ENCODE results near the gene KIF21A. TPM values are rescaled to one million over a fixed set of nuclear protein-coding genes. Genes with fewer than 3 reads are reported as not detected.
A peak's percentile ranks its signal among the peaks of the same experiment; 100 is the strongest.

KIF21A gene
- total RNA-seq, 4 donors from 2014 or later = 26.4 to 55.0 (median 40.7) TPM

GRCh38 chr12:39442831-39443080 is 164 bp downstream of the KIF21A start:
- H3K9me3 ChIP-seq = no peaks in the 10 kb centered on the region
- peaks cover 18% of the 10 kb centered on the region for H3K4me1 ChIP-seq
- no peak for DNase-seq (ENCODE audit: low spot score in 2 of 2)
- no peaks in the 10 kb centered on the region for H3K36me3 ChIP-seq
- H3K27ac ChIP-seq = peak overlapping the region; percentile 84
- H3K4me3 ChIP-seq = peak overlapping the region; percentile 85
- 5% methylated on average over 4 of the region's 34 CpGs for WGBS
- H3K27me3 ChIP-seq = no peaks in the 10 kb centered on the region
- TF ChIP-seq CTCF (IDR thresholded peaks at IDR 0.05) (no peak), EP300 (IDR thresholded peaks at IDR 0.05) (no peak), POLR2AphosphoS5 (IDR thresholded peaks at IDR 0.05) (no peak), POLR2A (IDR thresholded peaks at IDR 0.05) (peak in 1 of 2 donors; percentile 67)

GRCh38 chr12:39441963-39442830 is 723 bp downstream of the KIF21A start:
- peak overlapping the region; percentile 84 for H3K27ac ChIP-seq
- H3K4me1 ChIP-seq = peaks cover 18% of the 10 kb centered on the region
- peak overlapping the region; percentile 85 for H3K4me3 ChIP-seq
- no peaks in the 10 kb centered on the region for H3K27me3 ChIP-seq
- peak; percentile 71 to 81 for DNase-seq (ENCODE audit: low spot score in 2 of 2)
- TF ChIP-seq POLR2AphosphoS5 (IDR thresholded peaks at IDR 0.05) = no peak
- TF ChIP-seq EP300 (IDR thresholded peaks at IDR 0.05) = no peak
- TF ChIP-seq POLR2A (IDR thresholded peaks at IDR 0.05) = no peak
- no peak for TF ChIP-seq CTCF (IDR thresholded peaks at IDR 0.05)
- H3K9me3 ChIP-seq = no peaks in the 10 kb centered on the region
- WGBS = 3% methylated on average over 49 of the region's 49 CpGs
- no peaks in the 10 kb centered on the region for H3K36me3 ChIP-seq

- Histone ChIP-seq H3K27ac (no peak overlapping the region), H3K4me3 (peak overlapping the region; percentile 85)
Observed at GRCh38 chr12:39441189-39441962, 1.5 kb downstream of the KIF21A start.

GRCh38 chr12:39440781-39441180 is 2.1 kb downstream of the KIF21A start:
- DNase-seq (ENCODE audit: low spot score in 2 of 2) = no peak
- no peaks in the 10 kb centered on the region for H3K36me3 ChIP-seq
- no peaks in the 10 kb centered on the region for H3K27me3 ChIP-seq
- no peak for TF ChIP-seq POLR2AphosphoS5 (IDR thresholded peaks at IDR 0.05)
- TF ChIP-seq CTCF (IDR thresholded peaks at IDR 0.05) = no peak
- no peak for TF ChIP-seq EP300 (IDR thresholded peaks at IDR 0.05)
- TF ChIP-seq POLR2A (IDR thresholded peaks at IDR 0.05) = no peak
- H3K4me1 ChIP-seq = peaks cover 18% of the 10 kb centered on the region
- 85% methylated on average over 2 of the region's 2 CpGs for WGBS
- H3K4me3 ChIP-seq = no peak overlapping the region
- H3K9me3 ChIP-seq = no peaks in the 10 kb centered on the region
- no peak overlapping the region for H3K27ac ChIP-seq

More at GRCh38 chr12:39441189-39441962, 1.5 kb downstream of the KIF21A start:
- no peak for DNase-seq (ENCODE audit: low spot score in 2 of 2)
- Histone ChIP-seq H3K9me3 (no peaks in the 10 kb centered on the region), H3K27me3 (no peaks in the 10 kb centered on the region), H3K36me3 (no peaks in the 10 kb centered on the region), H3K4me1 (peaks cover 18% of the 10 kb centered on the region)
- WGBS = 66% methylated on average over 5 of the region's 5 CpGs
- TF ChIP-seq CTCF (IDR thresholded peaks at IDR 0.05) = no peak

- 95% methylated on average over 1 of the region's 1 CpG for WGBS
- no peak for DNase-seq (ENCODE audit: low spot score in 2 of 2)
- TF ChIP-seq CTCF (IDR thresholded peaks at IDR 0.05) (no peak), POLR2A (IDR thresholded peaks at IDR 0.05) (no peak), EP300 (IDR thresholded peaks at IDR 0.05) (no peak), POLR2AphosphoS5 (IDR thresholded peaks at IDR 0.05) (no peak)
- Histone ChIP-seq H3K27ac (no peak overlapping the region), H3K36me3 (no peaks in the 10 kb centered on the region), H3K4me1 (peaks cover 18% of the 10 kb centered on the region), H3K4me3 (no peak overlapping the region), H3K27me3 (no peaks in the 10 kb centered on the region), H3K9me3 (no peaks in the 10 kb centered on the region)
Observed at GRCh38 chr12:39440101-39440500, 2.8 kb downstream of the KIF21A start.
